Smooth muscle cell (in vitro differentiated cells): ENCODE measurements around the gene DNAH10. TPM values are rescaled to one million over a fixed set of nuclear protein-coding genes. Genes with fewer than 3 reads are reported as not detected.

Experiments
- DNase-seq: peaks from one replicate; lab custom pipeline; 2025; ENCODE audit not compliant: unreplicated experiment; lab: John Stamatoyannopoulos, UW
- H2AFZ ChIP-seq: fragments of 200-600 bp; sonication (generic); 2 replicates; pipeline ENCODE4 v1.6.0; 2016; ENCODE audit warnings: antibody characterized with exemption, low read depth, mild to moderate bottlenecking
- H3F3A ChIP-seq: fragments of 200-600 bp; sonication (generic); 2 replicates; pipeline ENCODE4 v1.6.0; 2017; ENCODE audit warnings: antibody characterized with exemption, low read depth
- H3K27ac ChIP-seq: fragments of 200-600 bp; sonication (generic); 2 replicates; pipeline ENCODE4 v1.5.1; 2016; ENCODE audit warnings: low read depth, mild to moderate bottlenecking
- H3K27me3 ChIP-seq: fragments of 200-600 bp; sonication (generic); 2 replicates; pipeline ENCODE4 v1.6.1; 2016; ENCODE audit warnings: low read depth, mild to moderate bottlenecking
- H3K36me3 ChIP-seq: fragments of 200-600 bp; sonication (generic); 2 replicates; pipeline ENCODE4 v1.5.1; 2016; ENCODE audit warnings: low read depth
- H3K4me1 ChIP-seq: fragments of 200-600 bp; sonication (generic); 2 replicates; pipeline ENCODE4 v1.5.1; 2016; ENCODE audit warnings: low read depth
- H3K4me2 ChIP-seq: fragments of 200-600 bp; sonication (generic); 2 replicates; pipeline ENCODE4 v1.6.0; 2016; ENCODE audit warnings: mild to moderate bottlenecking
- H3K4me3 ChIP-seq: fragments of 200-600 bp; sonication (generic); 2 replicates; pipeline ENCODE4 v1.5.1; 2016; ENCODE audit warnings: mild to moderate bottlenecking
- H3K79me2 ChIP-seq: fragments of 200-600 bp; sonication (generic); 2 replicates; pipeline ENCODE4 v1.6.0; 2016; ENCODE audit warnings: low read depth, mild to moderate bottlenecking
- H3K9ac ChIP-seq: fragments of 200-600 bp; sonication (generic); 2 replicates; pipeline ENCODE4 v1.6.0; 2016; ENCODE audit warnings: low read depth
- H3K9me3 ChIP-seq: fragments of 200-600 bp; sonication (generic); replicated peaks from 2 replicates; pipeline ENCODE4 v1.5.1; 2016; ENCODE audit warnings: low read depth
- H4K20me1 ChIP-seq: fragments of 200-600 bp; sonication (generic); 2 replicates; pipeline ENCODE4 v1.6.0; 2016; ENCODE audit warnings: low read depth
- WGBS: methylation state at CpG from one replicate; pipeline ENCODE4 v1.1.7; 2016; ENCODE audit warnings: low lambda C conversion rate; 5-methylcytosine and 5-hydroxymethylcytosine counted together
- polyA plus RNA-seq: library from polyadenylated mRNA; unstranded; fragments of >200 nt; fragmentation: Nextera tagmentation; extraction: Ambion mirVana; gene quantifications from 2 replicates; pipeline ENCODE4 v1.2.1, GENCODE V29; 2016
- total RNA-seq: library from RNA; depleted of rRNA; stranded (reverse); fragments of >200 nt; gene quantifications from 2 replicates; pipeline ENCODE4 v1.2.3, GENCODE V29; 2014
- TF ChIP-seq, protein P1 (sequence below): fragments of 200-600 bp; sonication (generic); IDR thresholded peaks from 2 replicates; pipeline ENCODE4 v1.5.1; 2017; ENCODE audit warnings: borderline replicate concordance, mild to moderate bottlenecking, antibody characterized with exemption; ENCODE audit not compliant: insufficient read depth, poor library complexity, severe bottlenecking

The DNAH10 gene
- total and polyA plus RNA-seq, 2 experiments from 2014 or later = 1.5 to 2.2 TPM

- Histone ChIP-seq H3K4me2 (no peak overlapping the region), H3K9ac (no peak overlapping the region), H3K4me3 (no peak overlapping the region), H3K36me3 (no peaks in the 10 kb centered on the region), H2AFZ (no peak overlapping the region), H3K4me1 (no peaks in the 10 kb centered on the region), H3K9me3 (no peaks in the 10 kb centered on the region), H3K27me3 (no peaks in the 10 kb centered on the region), H3K79me2 (peaks cover 35% of the 10 kb centered on the region), H3F3A (no peaks in the 10 kb centered on the region), H3K27ac (no peak overlapping the region), H4K20me1 (peaks cover 63% of the 10 kb centered on the region)
- WGBS = 92% methylated on average over 10 of the region's 10 CpGs
- DNase-seq = no peak
- TF ChIP-seq, protein P1, sequence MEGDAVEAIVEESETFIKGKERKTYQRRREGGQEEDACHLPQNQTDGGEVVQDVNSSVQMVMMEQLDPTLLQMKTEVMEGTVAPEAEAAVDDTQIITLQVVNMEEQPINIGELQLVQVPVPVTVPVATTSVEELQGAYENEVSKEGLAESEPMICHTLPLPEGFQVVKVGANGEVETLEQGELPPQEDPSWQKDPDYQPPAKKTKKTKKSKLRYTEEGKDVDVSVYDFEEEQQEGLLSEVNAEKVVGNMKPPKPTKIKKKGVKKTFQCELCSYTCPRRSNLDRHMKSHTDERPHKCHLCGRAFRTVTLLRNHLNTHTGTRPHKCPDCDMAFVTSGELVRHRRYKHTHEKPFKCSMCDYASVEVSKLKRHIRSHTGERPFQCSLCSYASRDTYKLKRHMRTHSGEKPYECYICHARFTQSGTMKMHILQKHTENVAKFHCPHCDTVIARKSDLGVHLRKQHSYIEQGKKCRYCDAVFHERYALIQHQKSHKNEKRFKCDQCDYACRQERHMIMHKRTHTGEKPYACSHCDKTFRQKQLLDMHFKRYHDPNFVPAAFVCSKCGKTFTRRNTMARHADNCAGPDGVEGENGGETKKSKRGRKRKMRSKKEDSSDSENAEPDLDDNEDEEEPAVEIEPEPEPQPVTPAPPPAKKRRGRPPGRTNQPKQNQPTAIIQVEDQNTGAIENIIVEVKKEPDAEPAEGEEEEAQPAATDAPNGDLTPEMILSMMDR = no peak
Observed at GRCh38 chr12:123954647-123955350, 192.7 kb downstream of the DNAH10 start.

DNA sequence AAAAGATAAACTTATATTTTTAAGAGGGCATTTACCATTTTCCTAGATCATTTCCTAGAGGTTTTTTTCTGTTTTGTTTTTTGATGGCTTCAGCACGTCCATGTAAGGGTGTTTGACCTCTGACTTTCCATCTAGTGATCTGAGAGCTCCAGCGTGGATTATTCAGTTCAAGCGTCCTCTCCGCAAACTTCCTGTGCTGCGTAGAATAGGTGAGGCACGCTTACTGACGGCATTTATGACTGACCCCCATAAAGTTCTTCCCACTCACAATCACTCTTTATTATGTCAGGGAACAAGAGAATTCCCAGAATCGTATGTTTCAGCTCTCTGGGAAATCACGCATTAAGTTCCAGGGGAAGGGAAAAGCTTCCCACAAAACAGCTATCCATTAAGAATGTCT lies 194.1 kb downstream of the DNAH10 start:
- H3K27ac ChIP-seq = no peak overlapping the region
- DNase-seq = no peak
- H3K4me2 ChIP-seq = no peak overlapping the region
- peaks cover 32% of the 10 kb centered on the region for H3K79me2 ChIP-seq
- H2AFZ ChIP-seq = no peak overlapping the region
- H4K20me1 ChIP-seq = peaks cover 65% of the 10 kb centered on the region
- no peaks in the 10 kb centered on the region for H3K36me3 ChIP-seq
- 92% methylated on average over 9 of the region's 9 CpGs for WGBS
- no peak overlapping the region for H3K4me3 ChIP-seq
- no peaks in the 10 kb centered on the region for H3K4me1 ChIP-seq
- TF ChIP-seq, protein P1 = no peak
- H3F3A ChIP-seq = no peaks in the 10 kb centered on the region
- H3K9ac ChIP-seq = no peak overlapping the region
- H3K27me3 ChIP-seq = no peaks in the 10 kb centered on the region
- H3K9me3 ChIP-seq = no peaks in the 10 kb centered on the region

DNA sequence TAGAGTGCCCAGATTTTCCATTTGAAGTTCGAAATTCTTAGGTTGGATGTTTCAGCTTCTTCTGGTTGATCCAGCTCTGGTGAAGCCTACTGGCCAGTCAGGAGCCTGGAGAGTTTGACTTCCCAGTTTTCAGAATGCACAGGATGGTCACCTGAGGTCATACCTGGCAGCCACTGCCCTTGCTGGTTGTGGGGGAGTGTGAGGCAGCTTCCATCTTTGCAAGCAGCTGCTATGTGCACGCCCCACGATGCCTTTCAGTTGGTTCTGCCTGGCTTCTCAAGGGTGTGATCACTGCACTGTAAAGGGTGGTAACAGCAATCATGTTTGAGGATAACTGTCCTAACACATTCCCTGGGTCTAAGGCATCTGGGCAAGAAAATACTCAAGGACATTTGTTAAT lies 195.1 kb downstream of the DNAH10 start:
- H3K4me2 ChIP-seq = no peak overlapping the region
- TF ChIP-seq, protein P1 = no peak
- H3K4me1 ChIP-seq = no peaks in the 10 kb centered on the region
- no peak overlapping the region for H2AFZ ChIP-seq
- peaks cover 27% of the 10 kb centered on the region for H3K79me2 ChIP-seq
- H3K36me3 ChIP-seq = no peaks in the 10 kb centered on the region
- H3K4me3 ChIP-seq = no peak overlapping the region
- H3K9ac ChIP-seq = no peak overlapping the region
- WGBS = 95% methylated on average over 3 of the region's 3 CpGs
- H3F3A ChIP-seq = no peaks in the 10 kb centered on the region
- H3K9me3 ChIP-seq = no peaks in the 10 kb centered on the region
- no peaks in the 10 kb centered on the region for H3K27me3 ChIP-seq
- DNase-seq = no peak
- no peak overlapping the region for H3K27ac ChIP-seq
- peaks cover 66% of the 10 kb centered on the region for H4K20me1 ChIP-seq

DNA sequence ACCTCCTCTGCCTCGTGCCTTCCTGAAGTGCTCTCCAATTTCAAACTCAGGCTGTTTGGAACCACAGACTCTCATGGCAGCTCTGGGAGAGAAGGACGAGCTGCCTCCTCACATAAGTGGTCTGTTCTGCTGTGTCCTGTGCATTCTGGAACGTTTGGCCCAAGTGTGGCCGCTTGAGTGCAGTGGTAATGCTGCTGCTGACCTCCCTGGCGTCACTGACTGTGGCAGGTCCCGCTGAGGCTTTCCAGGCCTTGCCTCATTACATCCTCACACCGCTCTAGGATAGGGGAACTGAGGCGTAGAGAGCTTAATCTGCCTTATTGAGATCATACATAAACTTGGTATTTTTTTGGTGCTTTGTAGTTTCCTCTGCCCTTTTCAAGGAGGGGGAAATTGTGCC lies 196.4 kb downstream of the DNAH10 start:
- DNase-seq = no peak
- H2AFZ ChIP-seq = no peak overlapping the region
- no peak overlapping the region for H3K4me3 ChIP-seq
- no peak overlapping the region for H3K4me2 ChIP-seq
- H3K9me3 ChIP-seq = no peaks in the 10 kb centered on the region
- WGBS = 63% methylated on average over 8 of the region's 8 CpGs
- peaks cover 22% of the 10 kb centered on the region for H3K79me2 ChIP-seq
- H3K27ac ChIP-seq = no peak overlapping the region
- H3K4me1 ChIP-seq = no peaks in the 10 kb centered on the region
- H4K20me1 ChIP-seq = peaks cover 69% of the 10 kb centered on the region
- no peaks in the 10 kb centered on the region for H3K36me3 ChIP-seq
- H3F3A ChIP-seq = no peaks in the 10 kb centered on the region
- no peak overlapping the region for H3K9ac ChIP-seq
- TF ChIP-seq, protein P1 = no peak
- no peaks in the 10 kb centered on the region for H3K27me3 ChIP-seq
